T-cell (primary cell): ENCODE results near the gene DNAJB8. TPM values are rescaled to one million over a fixed set of nuclear protein-coding genes. Genes with fewer than 3 reads are reported as not detected.

Experiments used
- ATAC-seq, 4 experiments: fragments of 200-7000 bp in 3 of 4; fragments of 150-1000 bp in 1 of 4; cut with Tn5 transposase; replicated peaks in 1 of 4; 1 replicate in 3 of 4; 2 replicates in 1 of 4; pipeline ENCODE4 v1.10.0; 2021; ENCODE audit warnings: moderate library complexity in 3 of 4, mild to moderate bottlenecking in 2 of 4, moderate number of reproducible peaks in 1 of 4
- CTCF ChIA-PET, 2 donors: fragments of 300-600 bp; sonication (Branson Sonifier 250); formaldehyde crosslinking; loops; one replicate each; lab custom pipeline; 2022; ENCODE audit warnings: antibody characterized with exemption in 2 of 2; lab: Charles Lee
- POLR2A ChIA-PET, 2 donors: fragments of 300-600 bp; sonication (Branson Sonifier 250); formaldehyde crosslinking; loops; one replicate each; lab custom pipeline; 2022; ENCODE audit warnings: antibody characterized with exemption in 2 of 2; lab: Charles Lee
- DNase-seq, 35 experiments: peaks; one replicate each; pipeline versions ENCODE4 v3.0.0 to v3.0.0-alpha.2; 2013 to 2023
- H3K27ac ChIP-seq: one replicate; pipeline ENCODE4 v1.5.1; 2013; ENCODE audit warnings: low read length
- H3K27me3 ChIP-seq, 2 experiments: replicated peaks in 1 of 2; 1 replicate in 1 of 2; 2 replicates in 1 of 2; pipeline versions ENCODE4 v1.6.1 to v1.7.0; 2013; ENCODE audit warnings: low read length in 1 of 2, mixed read lengths in 1 of 2; ENCODE audit not compliant: control insufficient read depth in 2 of 2, insufficient read depth in 2 of 2; ENCODE audit errors: extremely low read depth in 1 of 2
- H3K36me3 ChIP-seq, 2 donors: 1 replicate in 1 of 2; 2 replicates in 1 of 2; pipeline versions ENCODE4 v1.6.1 to v1.7.0; 2013; ENCODE audit warnings: low read length in 1 of 2; ENCODE audit not compliant: control insufficient read depth in 2 of 2, insufficient read depth in 1 of 2; ENCODE audit errors: extremely low read depth in 1 of 2
- H3K4me1 ChIP-seq, 2 experiments: 1 replicate in 1 of 2; 2 replicates in 1 of 2; pipeline versions ENCODE4 v1.6.1 to v1.7.0; 2013; ENCODE audit warnings: low read length in 2 of 2, mixed read lengths in 1 of 2; ENCODE audit not compliant: insufficient read depth in 2 of 2, control insufficient read depth in 1 of 2; ENCODE audit errors: extremely low read depth in 1 of 2
- H3K4me3 ChIP-seq, 2 donors: 1 replicate in 1 of 2; 2 replicates in 1 of 2; pipeline versions ENCODE4 v1.5.1 to v1.7.0; 2013; ENCODE audit warnings: mild to moderate bottlenecking in 2 of 2, low read length in 1 of 2, moderate library complexity in 1 of 2; ENCODE audit not compliant: control insufficient read depth in 1 of 2; ENCODE audit errors: extremely low read depth in 1 of 2
- H3K9me3 ChIP-seq: 2 replicates; pipeline ENCODE4 v1.7.0; 2013
- H3K27ac Mint-ChIP-seq, 2 donors: one replicate each; pipeline ENCODE4 v1.8.0; 2020 to 2021; ENCODE audit warnings: mild to moderate bottlenecking in 2 of 2, mixed read lengths in 2 of 2
- H3K27me3 Mint-ChIP-seq, 2 donors: one replicate each; pipeline ENCODE4 v1.8.0; 2021 to 2022; ENCODE audit warnings: mixed read lengths in 2 of 2
- H3K36me3 Mint-ChIP-seq: one replicate; pipeline ENCODE4 v1.8.0; 2021; ENCODE audit warnings: mixed read lengths
- H3K4me1 Mint-ChIP-seq, 3 donors: one replicate each; pipeline ENCODE4 v1.8.0; 2020 to 2022; ENCODE audit warnings: mixed read lengths in 3 of 3, mild to moderate bottlenecking in 1 of 3
- H3K4me3 Mint-ChIP-seq, 3 donors: one replicate each; pipeline ENCODE4 v1.8.0; 2020 to 2022; ENCODE audit warnings: mild to moderate bottlenecking in 3 of 3, mixed read lengths in 3 of 3, moderate library complexity in 3 of 3
- H3K9me3 Mint-ChIP-seq, 3 donors: one replicate each; pipeline ENCODE4 v1.8.0; 2020 to 2022; ENCODE audit warnings: mixed read lengths in 3 of 3
- WGBS: methylation state at CpG from one replicate; pipeline ENCODE4 v1.1.5; 2013; ENCODE audit warnings: missing lambda C conversion rate; ENCODE audit not compliant: insufficient coverage; 5-methylcytosine and 5-hydroxymethylcytosine counted together
- total RNA-seq, 35 experiments: library from RNA in 6 of 35; stranded (reverse) in 6 of 35; fragments of 120-200 nt in 1 of 35; gene quantifications; one replicate each; pipeline versions ENCODE4 v1.2.1 to v1.2.4 and lab custom pipeline; 2013 to 2026

DNAJB8 gene
- total RNA-seq, 5 donors from 2014 or later (not counting 1 experiment from before 2014, with no cell fraction given) = not detected

DNA sequence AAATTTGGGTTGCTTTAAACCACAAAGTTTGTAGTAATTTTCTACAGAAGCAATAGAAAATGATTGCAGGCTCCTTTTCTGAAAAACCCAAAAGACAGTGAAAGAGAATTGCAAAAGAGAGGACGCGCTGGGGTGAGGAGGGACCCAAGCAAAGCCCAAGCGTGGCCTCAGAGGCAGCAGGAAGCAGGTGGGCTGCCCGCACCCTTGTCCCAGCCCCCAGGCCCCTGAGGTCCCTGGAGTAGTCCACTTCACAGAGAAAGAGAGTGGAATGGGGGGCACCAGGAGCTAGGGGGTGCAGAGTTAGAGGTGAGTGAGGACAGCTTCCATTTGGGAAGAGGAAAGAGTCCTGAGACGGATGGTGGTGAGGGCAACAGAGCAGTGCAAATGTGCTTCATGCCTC, 11.6 kb downstream of the DNAJB8 start:
- ChIA-PET POLR2A (no interaction called here), CTCF (interaction anchor here in 1 of 2 donors (0.8 kb wide), 1 partner anchor 42 kb away, joined by 3 read pairs; no protein-coding TSS in a partner anchor)
- no peak for ATAC-seq
- no peak overlapping the region for H3K4me3 Mint-ChIP-seq
- no peak for DNase-seq
- Histone ChIP-seq H3K36me3 (no peaks in the 10 kb centered on the region), H3K4me1 (peaks cover 0 to 4% of the 10 kb centered on the region in 2 experiments), H3K9me3 (no peaks in the 10 kb centered on the region), H3K27me3 (peaks cover 0 to 70% of the 10 kb centered on the region in 2 experiments), H3K27ac (no peak overlapping the region), H3K4me3 (no peak overlapping the region)
- H3K27me3 Mint-ChIP-seq = peaks cover 19 to 51% of the 10 kb centered on the region in 2 donors
- H3K36me3 Mint-ChIP-seq = no peaks in the 10 kb centered on the region
- no peak overlapping the region for H3K27ac Mint-ChIP-seq
- peaks cover 2 to 7% (median 2%) of the 10 kb centered on the region in 3 donors for H3K4me1 Mint-ChIP-seq
- 77% methylated on average over 4 of the region's 5 CpGs for WGBS
- H3K9me3 Mint-ChIP-seq = peaks cover 0 to 7% (median 1%) of the 10 kb centered on the region in 3 donors

DNA sequence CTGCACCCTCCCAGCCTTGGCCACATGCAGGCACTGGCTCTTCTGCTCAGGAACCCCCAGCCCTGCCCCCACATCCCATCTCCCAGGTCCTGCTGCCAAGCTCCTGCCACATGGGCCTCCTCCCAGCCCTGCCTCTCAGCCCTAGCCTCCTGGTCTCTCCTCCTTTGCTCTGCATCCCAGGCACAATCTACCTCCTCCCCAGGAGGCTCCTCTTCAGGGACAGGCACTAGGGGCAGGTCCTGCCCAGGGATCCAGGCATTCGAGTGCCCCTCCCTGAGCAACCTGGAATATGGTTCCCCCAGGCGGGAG, 12.4 kb downstream of the DNAJB8 start:
- DNase-seq (no peak), ATAC-seq (no peak)
- Mint-ChIP-seq H3K9me3 (peaks cover 0 to 7% (median 4%) of the 10 kb centered on the region in 3 donors), H3K36me3 (no peaks in the 10 kb centered on the region), H3K4me3 (no peak overlapping the region), H3K4me1 (peaks cover 4 to 10% (median 6%) of the 10 kb centered on the region in 3 donors), H3K27ac (no peak overlapping the region), H3K27me3 (peaks cover 19 to 48% of the 10 kb centered on the region in 2 donors)
- H3K36me3 ChIP-seq = no peaks in the 10 kb centered on the region
- no peak overlapping the region for H3K4me3 ChIP-seq
- H3K4me1 ChIP-seq = peaks cover 0 to 4% of the 10 kb centered on the region in 2 experiments
- 60% methylated on average over 1 of the region's 2 CpGs for WGBS
- ChIA-PET POLR2A (no interaction called here), CTCF (no interaction called here)
- peaks cover 0 to 65% of the 10 kb centered on the region in 2 experiments for H3K27me3 ChIP-seq
- no peaks in the 10 kb centered on the region for H3K9me3 ChIP-seq
- H3K27ac ChIP-seq = no peak overlapping the region

DNA sequence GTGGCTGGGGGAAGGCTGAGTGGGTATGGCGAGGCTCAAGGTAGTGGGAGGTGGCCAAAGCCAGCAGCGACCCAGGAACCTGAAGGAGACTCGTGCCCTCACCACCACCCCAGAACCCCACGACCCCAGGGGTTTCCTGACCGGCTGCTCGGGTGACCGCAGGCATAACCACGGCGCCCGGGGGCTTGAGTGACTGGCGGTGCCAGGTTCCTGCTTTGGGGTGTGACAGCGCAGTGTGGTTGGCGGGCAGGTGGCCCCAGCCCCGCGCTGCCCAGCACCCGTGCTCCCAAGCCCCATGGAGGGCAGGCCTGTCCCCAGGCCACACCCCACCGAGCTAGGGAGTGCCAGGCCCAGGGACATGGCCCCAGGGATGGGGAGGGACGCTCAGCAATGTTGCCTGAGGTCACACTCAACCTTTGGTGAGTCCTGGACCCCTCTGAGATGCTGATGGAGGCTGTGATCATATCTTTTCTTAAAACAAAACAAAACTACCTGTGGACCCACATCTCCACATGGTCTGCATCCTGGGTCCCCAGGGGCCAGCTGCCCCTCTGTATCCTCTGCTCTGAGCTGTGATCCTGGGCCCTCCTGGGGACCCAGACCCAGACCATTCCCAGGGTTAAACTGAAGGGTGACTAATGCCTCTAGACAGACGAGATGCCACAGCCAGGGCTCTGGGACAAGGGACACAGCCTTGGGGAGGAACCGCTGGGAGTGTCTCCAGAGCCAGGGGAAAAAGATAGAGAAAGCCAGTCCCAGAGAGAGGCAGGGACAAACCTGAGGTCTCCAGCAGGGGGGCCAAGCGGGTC, 13.0 kb downstream of the DNAJB8 start:
- Histone ChIP-seq H3K27me3 (peaks cover 0 to 67% of the 10 kb centered on the region in 2 experiments), H3K4me1 (peaks cover 0 to 7% of the 10 kb centered on the region in 2 experiments), H3K4me3 (no peak overlapping the region), H3K36me3 (no peaks in the 10 kb centered on the region), H3K9me3 (no peaks in the 10 kb centered on the region), H3K27ac (no peak overlapping the region)
- 18% methylated on average over 17 of the region's 21 CpGs for WGBS
- CTCF ChIA-PET = no interaction called here
- Mint-ChIP-seq H3K27ac (no peak overlapping the region), H3K4me1 (peaks cover 9 to 14% (median 10%) of the 10 kb centered on the region in 3 donors), H3K4me3 (no peak overlapping the region), H3K36me3 (no peaks in the 10 kb centered on the region), H3K9me3 (peaks cover 2 to 7% (median 5%) of the 10 kb centered on the region in 3 donors), H3K27me3 (peaks cover 19 to 48% of the 10 kb centered on the region in 2 donors)
- DNase-seq (no peak), ATAC-seq (peak in 1 of 4 experiments; percentile 26)
- POLR2A ChIA-PET = no interaction called here

DNA sequence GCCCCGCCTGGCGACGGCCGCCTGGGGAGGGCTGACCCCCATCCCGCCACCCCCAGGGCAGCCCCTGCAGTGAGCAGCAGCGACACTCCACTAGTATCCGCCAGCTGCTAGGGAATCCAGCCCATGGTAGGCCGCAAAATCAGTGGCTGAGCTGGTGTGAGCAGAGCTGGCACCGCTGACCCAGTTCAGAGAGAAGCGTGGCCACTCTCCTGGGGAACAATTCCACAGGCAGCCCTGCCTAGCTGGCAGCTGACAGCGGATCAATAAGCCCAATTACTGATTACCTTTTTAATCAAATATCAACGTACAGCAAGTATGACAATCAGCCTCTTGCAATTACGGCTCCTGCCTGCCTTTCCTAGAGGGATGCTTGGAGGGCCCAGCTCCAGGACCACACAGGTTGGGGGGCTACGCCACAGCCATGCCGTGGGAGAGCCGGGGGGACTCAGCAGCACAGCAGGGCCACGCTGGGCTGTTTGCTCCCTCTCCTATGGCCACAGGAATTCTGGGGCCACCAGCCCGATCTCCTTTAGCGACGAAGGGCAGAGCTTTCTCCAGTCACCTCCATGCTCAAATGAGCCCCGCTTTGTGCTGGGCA, 13.9 kb downstream of the DNAJB8 start:
- WGBS = 88% methylated on average over 19 of the region's 21 CpGs
- H3K4me3 Mint-ChIP-seq = no peak overlapping the region

DNA sequence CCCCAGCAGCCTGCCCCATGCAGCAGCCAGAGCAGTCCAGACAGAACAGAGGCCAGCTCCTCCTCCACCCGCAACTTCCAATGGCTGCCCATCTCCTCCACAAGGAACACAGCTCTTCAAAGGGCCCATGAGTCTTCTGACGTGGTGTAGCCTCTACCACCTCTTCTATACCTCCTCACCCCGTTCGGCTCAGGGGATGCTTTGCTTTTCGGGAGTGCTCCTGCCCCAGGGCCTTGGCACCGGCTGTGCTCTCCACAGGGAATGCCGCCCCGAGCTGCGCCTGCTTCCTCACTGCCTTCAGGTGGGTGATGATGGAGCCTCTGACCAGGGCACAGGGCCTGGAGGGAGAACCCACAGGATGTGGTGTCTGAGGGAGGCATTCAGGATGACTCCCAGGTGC, 14.6 kb downstream of the DNAJB8 start:
- Histone ChIP-seq H3K36me3 (no peaks in the 10 kb centered on the region), H3K4me1 (peaks cover 0 to 23% of the 10 kb centered on the region in 2 experiments), H3K9me3 (no peaks in the 10 kb centered on the region), H3K4me3 (no peak overlapping the region), H3K27ac (no peak overlapping the region), H3K27me3 (peaks cover 0 to 58% of the 10 kb centered on the region in 2 experiments)
- Mint-ChIP-seq H3K4me3 (no peak overlapping the region), H3K9me3 (peaks cover 10 to 13% (median 10%) of the 10 kb centered on the region in 3 donors), H3K27me3 (peaks cover 19 to 41% of the 10 kb centered on the region in 2 donors), H3K27ac (no peak overlapping the region), H3K4me1 (peaks cover 23 to 29% (median 25%) of the 10 kb centered on the region in 3 donors), H3K36me3 (peaks cover 6% of the 10 kb centered on the region)
- DNase-seq = no peak
- ATAC-seq = no peak
- 92% methylated on average over 6 of the region's 9 CpGs for WGBS
- ChIA-PET CTCF (interaction anchor here in 1 of 2 donors (0.6 kb wide), 1 partner anchor 273 kb away, joined by 3 read pairs; no protein-coding TSS in a partner anchor), POLR2A (no interaction called here)

More for the DNA sequence above, 13.9 kb downstream of the DNAJB8 start:
- Mint-ChIP-seq H3K9me3 (peaks cover 6 to 10% (median 7%) of the 10 kb centered on the region in 3 donors), H3K36me3 (peaks cover 3% of the 10 kb centered on the region), H3K27ac (no peak overlapping the region), H3K27me3 (peaks cover 19 to 45% of the 10 kb centered on the region in 2 donors), H3K4me1 (peaks cover 17 to 22% (median 18%) of the 10 kb centered on the region in 3 donors)
- H3K9me3 ChIP-seq = no peaks in the 10 kb centered on the region
- peaks cover 0 to 63% of the 10 kb centered on the region in 2 experiments for H3K27me3 ChIP-seq
- ChIA-PET POLR2A (no interaction called here), CTCF (no interaction called here)
- no peaks in the 10 kb centered on the region for H3K36me3 ChIP-seq
- no peak overlapping the region for H3K27ac ChIP-seq
- H3K4me3 ChIP-seq = no peak overlapping the region
- ATAC-seq = no peak
- H3K4me1 ChIP-seq = peaks cover 0 to 17% of the 10 kb centered on the region in 2 experiments
- no peak for DNase-seq

DNA sequence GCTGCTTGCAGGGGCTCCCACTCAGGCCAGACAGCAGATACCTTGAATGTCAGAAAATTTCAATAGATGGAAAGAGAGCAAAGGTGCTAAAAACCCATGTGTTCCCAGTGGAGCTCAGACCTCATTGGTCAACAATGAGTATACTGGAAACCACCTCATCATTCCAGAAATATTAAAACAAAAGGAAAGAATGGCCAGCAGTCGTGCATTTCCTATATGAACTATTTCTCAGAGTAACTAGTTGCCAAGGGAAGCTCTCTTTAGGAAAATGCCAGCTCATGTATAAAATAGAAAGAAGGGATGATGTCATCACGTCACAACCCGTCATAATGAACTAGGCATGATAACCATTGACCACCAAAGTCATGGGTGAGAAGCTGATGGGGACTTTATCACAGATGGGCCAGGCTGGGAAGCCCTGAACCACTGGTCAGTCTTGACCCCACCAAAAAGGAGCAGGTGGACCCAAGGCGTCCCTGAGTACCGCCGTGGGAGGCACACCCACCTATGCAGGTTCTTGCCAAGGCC, 17.5 kb downstream of the DNAJB8 start:
- ATAC-seq = no peak
- no peaks in the 10 kb centered on the region for H3K36me3 ChIP-seq
- Mint-ChIP-seq H3K27me3 (peaks cover 3 to 19% of the 10 kb centered on the region in 2 donors), H3K9me3 (peaks cover 14 to 24% (median 16%) of the 10 kb centered on the region in 3 donors), H3K4me3 (peak overlapping the region in 1 of 3 donors; percentile 64), H3K27ac (peak overlapping the region; percentile 69 to 94), H3K4me1 (peaks cover 27 to 32% (median 28%) of the 10 kb centered on the region in 3 donors), H3K36me3 (peaks cover 6% of the 10 kb centered on the region)
- peak overlapping the region; percentile 29 for H3K27ac ChIP-seq
- CTCF ChIA-PET = interaction anchor here in 1 of 2 donors (1.0 kb wide), 1 partner anchor 396 kb away, joined by 3 read pairs; no protein-coding TSS in a partner anchor
- WGBS = 97% methylated on average over 3 of the region's 6 CpGs
- no peak for DNase-seq
- POLR2A ChIA-PET = no interaction called here
- no peak overlapping the region for H3K4me3 ChIP-seq
- peaks cover 0 to 24% of the 10 kb centered on the region in 2 experiments for H3K4me1 ChIP-seq
- no peaks in the 10 kb centered on the region for H3K9me3 ChIP-seq
- H3K27me3 ChIP-seq = peaks cover 0 to 38% of the 10 kb centered on the region in 2 experiments
